HEK293 (cell line): ENCODE results near the gene SEPTIN5.

ENCODE experiments used
- CTCF ChIA-PET: fragments of 350-600 bp; formaldehyde crosslinking; extraction: SDS; loops from one replicate; lab custom pipeline; 2021; ENCODE audit warnings: antibody characterized with exemption; lab: Yijun Ruan, JAX
- POLR2A ChIA-PET: fragments of 300-600 bp; formaldehyde crosslinking; extraction: SDS; loops from one replicate; lab custom pipeline; 2020; ENCODE audit warnings: antibody characterized with exemption, inconsistent platforms; lab: Yijun Ruan, JAX
- H3K27ac ChIP-seq: fragments of 200-500 bp; sonication (Bioruptor generic); 2 replicates; pipeline ENCODE4 v1.5.1; 2014; ENCODE audit warnings: low read depth, low read length, control low read depth, inconsistent platforms; ENCODE audit errors: extremely low read depth
- H3K36me3 ChIP-seq, 2 experiments: fragments of 200-500 bp in 1 of 2; sonication (Bioruptor generic) in 1 of 2; 1 replicate in 1 of 2; 2 replicates in 1 of 2; pipeline ENCODE4 v1.5.1; 2014 to 2017; ENCODE audit warnings: inconsistent platforms in 2 of 2, low read length in 2 of 2; ENCODE audit not compliant: control insufficient read depth in 2 of 2, insufficient read depth in 1 of 2
- H3K4me1 ChIP-seq: fragments of 200-500 bp; sonication (Bioruptor generic); 2 replicates; pipeline ENCODE4 v1.5.1; 2014; ENCODE audit warnings: mild to moderate bottlenecking, low read length, inconsistent platforms; ENCODE audit not compliant: control insufficient read depth, insufficient read depth
- H3K4me3 ChIP-seq: 2 replicates; pipeline ENCODE4 v1.5.1; 2011; ENCODE audit warnings: low read depth, mild to moderate bottlenecking, control low read depth, low read length, moderate library complexity
- H3K9me3 ChIP-seq: fragments of 200-500 bp; sonication (Bioruptor generic); 2 replicates; pipeline ENCODE4 v1.5.1; 2014; ENCODE audit warnings: low read depth, low read length, inconsistent platforms; ENCODE audit not compliant: control insufficient read depth, insufficient read depth
- AEBP2 ChIP-seq: fragments of 450-650 bp; formaldehyde crosslinking; IDR thresholded peaks from 2 replicates; pipeline ENCODE4 v1.5.1; 2016; ENCODE audit warnings: missing biosample characterization, missing genetic modification characterization, borderline replicate concordance
- GLI2 ChIP-seq: fragments of 450-650 bp; formaldehyde crosslinking; IDR thresholded peaks from 2 replicates; pipeline ENCODE4; 2017; ENCODE audit warnings: missing biosample characterization, missing genetic modification characterization, low read depth, borderline replicate concordance
- SCRT1 ChIP-seq: fragments of 450-650 bp; formaldehyde crosslinking; IDR thresholded peaks from 2 replicates; pipeline ENCODE4 v1.5.1; 2016; ENCODE audit warnings: missing biosample characterization, missing genetic modification characterization, borderline replicate concordance
- SP7 ChIP-seq: fragments of 450-650 bp; formaldehyde crosslinking; IDR thresholded peaks from 2 replicates; pipeline ENCODE4 v1.5.1; 2016; ENCODE audit warnings: missing biosample characterization, missing genetic modification characterization
- YY2 ChIP-seq: fragments of 450-650 bp; formaldehyde crosslinking; IDR thresholded peaks from 2 replicates; pipeline ENCODE4 v1.5.1; 2016; ENCODE audit warnings: missing biosample characterization, missing genetic modification characterization
- ZBTB48 ChIP-seq: fragments of 450-650 bp; formaldehyde crosslinking; IDR thresholded peaks from 2 replicates; pipeline ENCODE4 v1.5.1; 2016; ENCODE audit warnings: missing biosample characterization, missing genetic modification characterization
- ZNF157 ChIP-seq: fragments of 450-650 bp; formaldehyde crosslinking; IDR thresholded peaks from 2 replicates; pipeline ENCODE4 v1.5.1; 2016; ENCODE audit warnings: missing biosample characterization, missing genetic modification characterization
- ZNF214 ChIP-seq: fragments of 450-650 bp; formaldehyde crosslinking; IDR thresholded peaks from 2 replicates; pipeline ENCODE4 v1.5.1; 2017; ENCODE audit warnings: missing biosample characterization, mild to moderate bottlenecking, missing genetic modification characterization, borderline replicate concordance
- ZNF26 ChIP-seq: fragments of 450-650 bp; formaldehyde crosslinking; IDR thresholded peaks from 2 replicates; pipeline ENCODE4 v1.5.1; 2016; ENCODE audit warnings: missing biosample characterization, missing genetic modification characterization
- ZNF266 ChIP-seq: fragments of 450-650 bp; formaldehyde crosslinking; IDR thresholded peaks from 2 replicates; pipeline ENCODE4 v1.5.1; 2016; ENCODE audit warnings: missing biosample characterization, missing genetic modification characterization, low read depth
- ZNF324 ChIP-seq: fragments of 450-650 bp; formaldehyde crosslinking; IDR thresholded peaks from 2 replicates; pipeline ENCODE4 v1.5.1; 2016; ENCODE audit warnings: missing biosample characterization, missing genetic modification characterization
- ZNF341 ChIP-seq: fragments of 450-650 bp; formaldehyde crosslinking; IDR thresholded peaks from 2 replicates; pipeline ENCODE4; 2016; ENCODE audit warnings: low read depth, missing biosample characterization, missing genetic modification characterization
- ZNF501 ChIP-seq: fragments of 450-650 bp; formaldehyde crosslinking; IDR thresholded peaks from 2 replicates; pipeline ENCODE4 v1.5.1; 2016; ENCODE audit warnings: missing biosample characterization, missing genetic modification characterization
- ZNF514 ChIP-seq: fragments of 450-650 bp; formaldehyde crosslinking; IDR thresholded peaks from 2 replicates; pipeline ENCODE4 v1.5.1; 2016; ENCODE audit warnings: missing biosample characterization, missing genetic modification characterization
- ZNF529 ChIP-seq: fragments of 450-650 bp; formaldehyde crosslinking; IDR thresholded peaks from 2 replicates; pipeline ENCODE4 v1.5.1; 2017; ENCODE audit warnings: missing genetic modification characterization, missing biosample characterization; ENCODE audit not compliant: insufficient replicate concordance
- ZNF560 ChIP-seq: fragments of 450-650 bp; formaldehyde crosslinking; IDR thresholded peaks from 2 replicates; pipeline ENCODE4 v1.5.1; 2017; ENCODE audit warnings: missing biosample characterization, missing genetic modification characterization, borderline replicate concordance
- ZNF792 ChIP-seq: fragments of 450-650 bp; formaldehyde crosslinking; IDR thresholded peaks from 2 replicates; pipeline ENCODE4 v1.5.1; 2016; ENCODE audit warnings: missing biosample characterization, missing genetic modification characterization
- ZSCAN23 ChIP-seq: fragments of 450-650 bp; formaldehyde crosslinking; IDR thresholded peaks from 2 replicates; pipeline ENCODE4 v1.5.1; 2016; ENCODE audit warnings: missing biosample characterization, missing genetic modification characterization
- TF ChIP-seq, protein P1 (sequence below): fragments of 450-650 bp; formaldehyde crosslinking; IDR thresholded peaks from 2 replicates; pipeline ENCODE4 v1.5.1; 2016; ENCODE audit warnings: missing biosample characterization, missing genetic modification characterization
- TF ChIP-seq, protein P2 (sequence below): fragments of 450-650 bp; IDR thresholded peaks from 2 replicates; pipeline ENCODE4 v1.5.1; 2018; ENCODE audit warnings: missing biosample characterization, missing genetic modification characterization
- TF ChIP-seq, protein P3 (sequence below): fragments of 450-650 bp; IDR thresholded peaks from 2 replicates; pipeline ENCODE4 v1.5.1; 2018; ENCODE audit warnings: missing biosample characterization, mild to moderate bottlenecking, missing genetic modification characterization
- TF ChIP-seq, protein P4 (sequence below): fragments of 450-650 bp; formaldehyde crosslinking; IDR thresholded peaks from 2 replicates; pipeline ENCODE4 v1.5.1; 2016; ENCODE audit warnings: missing biosample characterization, missing genetic modification characterization, low read depth

SEPTIN5 gene

GRCh38 chr22:19728836-19729235 is 14.5 kb downstream of the SEPTIN5 start:
- CTCF ChIA-PET: interaction anchor here (0.6 to 7.5 kb wide), 7 partner anchors 14 to 230 kb away, joined by 3 to 184 read pairs (median 7); partner anchors contain the start of genes COMT and TXNRD2
- Histone ChIP-seq H3K9me3 (no peaks in the 10 kb centered on the region), H3K4me3 (no peak overlapping the region), H3K4me1 (no peaks in the 10 kb centered on the region), H3K36me3 (no peaks in the 10 kb centered on the region), H3K27ac (no peak overlapping the region)
- TF ChIP-seq, protein P1, sequence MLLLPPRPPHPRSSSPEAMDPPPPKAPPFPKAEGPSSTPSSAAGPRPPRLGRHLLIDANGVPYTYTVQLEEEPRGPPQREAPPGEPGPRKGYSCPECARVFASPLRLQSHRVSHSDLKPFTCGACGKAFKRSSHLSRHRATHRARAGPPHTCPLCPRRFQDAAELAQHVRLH: no peak
- TF ChIP-seq ZNF157 (tag by site-specific recombination) (no peak), ZBTB48 (no peak), ZNF341 (no peak), GLI2 (tag by site-specific recombination) (no peak), ZNF792 (tag by site-specific recombination) (no peak), SCRT1 (tag by site-specific recombination) (no peak), ZNF324 (tag by site-specific recombination) (no peak), ZNF529 (no peak)
- TF ChIP-seq, protein P2, sequence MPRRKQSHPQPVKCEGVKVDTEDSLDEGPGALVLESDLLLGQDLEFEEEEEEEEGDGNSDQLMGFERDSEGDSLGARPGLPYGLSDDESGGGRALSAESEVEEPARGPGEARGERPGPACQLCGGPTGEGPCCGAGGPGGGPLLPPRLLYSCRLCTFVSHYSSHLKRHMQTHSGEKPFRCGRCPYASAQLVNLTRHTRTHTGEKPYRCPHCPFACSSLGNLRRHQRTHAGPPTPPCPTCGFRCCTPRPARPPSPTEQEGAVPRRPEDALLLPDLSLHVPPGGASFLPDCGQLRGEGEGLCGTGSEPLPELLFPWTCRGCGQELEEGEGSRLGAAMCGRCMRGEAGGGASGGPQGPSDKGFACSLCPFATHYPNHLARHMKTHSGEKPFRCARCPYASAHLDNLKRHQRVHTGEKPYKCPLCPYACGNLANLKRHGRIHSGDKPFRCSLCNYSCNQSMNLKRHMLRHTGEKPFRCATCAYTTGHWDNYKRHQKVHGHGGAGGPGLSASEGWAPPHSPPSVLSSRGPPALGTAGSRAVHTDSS (tag by site-specific recombination): no peak
- POLR2A ChIA-PET: no interaction called here

DNA sequence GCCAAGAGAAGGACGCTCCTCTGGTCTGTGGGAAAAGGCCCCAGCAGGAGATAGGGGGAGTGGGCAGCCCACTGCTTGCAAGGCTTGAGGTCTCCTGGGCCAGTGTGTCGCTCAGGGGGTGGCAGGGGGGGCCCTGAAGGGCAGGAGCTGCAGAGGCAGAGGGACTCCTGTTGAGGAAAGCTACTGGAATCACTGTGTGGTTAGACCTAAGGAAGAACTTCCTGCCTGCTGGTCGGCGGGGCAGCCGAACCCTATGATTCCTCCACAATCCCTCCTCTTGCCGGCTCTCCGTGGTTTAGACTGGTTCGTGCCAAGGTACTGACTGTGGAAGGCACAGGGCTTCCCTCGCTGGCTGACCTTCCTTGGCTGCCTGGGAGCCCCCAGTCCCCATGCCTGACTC is 15.2 kb downstream of the SEPTIN5 start:
- Histone ChIP-seq H3K27ac (no peak overlapping the region), H3K4me3 (no peak overlapping the region), H3K36me3 (no peaks in the 10 kb centered on the region), H3K4me1 (no peaks in the 10 kb centered on the region), H3K9me3 (no peaks in the 10 kb centered on the region)
- TF ChIP-seq YY2 (tag by site-specific recombination) (no peak), AEBP2 (tag by site-specific recombination) (no peak)
- TF ChIP-seq, protein P1: no peak
- TF ChIP-seq, protein P3, sequence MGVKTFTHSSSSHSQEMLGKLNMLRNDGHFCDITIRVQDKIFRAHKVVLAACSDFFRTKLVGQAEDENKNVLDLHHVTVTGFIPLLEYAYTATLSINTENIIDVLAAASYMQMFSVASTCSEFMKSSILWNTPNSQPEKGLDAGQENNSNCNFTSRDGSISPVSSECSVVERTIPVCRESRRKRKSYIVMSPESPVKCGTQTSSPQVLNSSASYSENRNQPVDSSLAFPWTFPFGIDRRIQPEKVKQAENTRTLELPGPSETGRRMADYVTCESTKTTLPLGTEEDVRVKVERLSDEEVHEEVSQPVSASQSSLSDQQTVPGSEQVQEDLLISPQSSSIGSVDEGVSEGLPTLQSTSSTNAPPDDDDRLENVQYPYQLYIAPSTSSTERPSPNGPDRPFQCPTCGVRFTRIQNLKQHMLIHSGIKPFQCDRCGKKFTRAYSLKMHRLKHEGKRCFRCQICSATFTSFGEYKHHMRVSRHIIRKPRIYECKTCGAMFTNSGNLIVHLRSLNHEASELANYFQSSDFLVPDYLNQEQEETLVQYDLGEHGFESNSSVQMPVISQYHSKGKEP (tag by site-specific recombination): no peak
- POLR2A ChIA-PET: interaction anchor here (1.1 to 1.8 kb wide), 4 partner anchors 22 to 389 kb away, joined by 4 to 5 read pairs (median 4); no protein-coding TSS in a partner anchor
- CTCF ChIA-PET: interaction anchor here (1.0 to 7.5 kb wide), 17 partner anchors 12 to 614 kb away, joined by 3 to 184 read pairs (median 7); partner anchors contain the start of genes COMT and TXNRD2

DNA sequence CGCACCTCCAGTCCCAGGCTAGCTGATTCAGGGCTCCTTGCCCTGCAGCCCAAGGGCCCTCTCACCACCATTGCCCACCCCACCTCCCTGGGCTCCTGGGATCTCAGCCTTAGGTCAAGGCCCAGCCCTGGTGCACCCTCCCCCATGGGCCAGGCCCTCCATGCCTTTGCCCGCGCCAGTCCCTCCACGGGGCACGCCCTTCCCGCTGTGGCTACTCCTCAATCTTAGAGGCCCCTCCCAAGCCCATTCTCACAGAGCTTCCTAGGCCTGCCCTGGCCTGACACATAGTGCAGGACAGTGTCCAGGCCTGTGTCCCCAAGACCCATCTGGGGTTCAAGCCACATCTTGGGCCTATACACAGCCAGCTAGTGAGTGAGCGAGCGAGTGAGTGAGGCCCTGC is 15.9 kb downstream of the SEPTIN5 start:
- ChIA-PET CTCF (interaction anchor here (0.5 to 7.5 kb wide), 82 partner anchors 9 to 1071 kb away, joined by 3 to 184 read pairs (median 6); partner anchors contain the start of genes COMT and TXNRD2), POLR2A (interaction anchor here (0.6 to 1.8 kb wide), 11 partner anchors 21 to 388 kb away, joined by 3 to 8 read pairs (median 4); partner anchors contain the start of genes COMT, GNB1L, RTL10 and TXNRD2)
- Histone ChIP-seq H3K9me3 (no peaks in the 10 kb centered on the region), H3K27ac (no peak overlapping the region), H3K36me3 (no peaks in the 10 kb centered on the region), H3K4me3 (no peak overlapping the region), H3K4me1 (no peaks in the 10 kb centered on the region)
- TF ChIP-seq ZNF501 (no peak), ZNF266 (no peak), ZNF514 (no peak), ZSCAN23 (tag by site-specific recombination) (no peak), ZNF560 (tag by site-specific recombination) (no peak), ZNF26 (no peak), SP7 (tag by site-specific recombination) (no peak), ZNF214 (tag by site-specific recombination) (no peak)
- TF ChIP-seq, protein P4, sequence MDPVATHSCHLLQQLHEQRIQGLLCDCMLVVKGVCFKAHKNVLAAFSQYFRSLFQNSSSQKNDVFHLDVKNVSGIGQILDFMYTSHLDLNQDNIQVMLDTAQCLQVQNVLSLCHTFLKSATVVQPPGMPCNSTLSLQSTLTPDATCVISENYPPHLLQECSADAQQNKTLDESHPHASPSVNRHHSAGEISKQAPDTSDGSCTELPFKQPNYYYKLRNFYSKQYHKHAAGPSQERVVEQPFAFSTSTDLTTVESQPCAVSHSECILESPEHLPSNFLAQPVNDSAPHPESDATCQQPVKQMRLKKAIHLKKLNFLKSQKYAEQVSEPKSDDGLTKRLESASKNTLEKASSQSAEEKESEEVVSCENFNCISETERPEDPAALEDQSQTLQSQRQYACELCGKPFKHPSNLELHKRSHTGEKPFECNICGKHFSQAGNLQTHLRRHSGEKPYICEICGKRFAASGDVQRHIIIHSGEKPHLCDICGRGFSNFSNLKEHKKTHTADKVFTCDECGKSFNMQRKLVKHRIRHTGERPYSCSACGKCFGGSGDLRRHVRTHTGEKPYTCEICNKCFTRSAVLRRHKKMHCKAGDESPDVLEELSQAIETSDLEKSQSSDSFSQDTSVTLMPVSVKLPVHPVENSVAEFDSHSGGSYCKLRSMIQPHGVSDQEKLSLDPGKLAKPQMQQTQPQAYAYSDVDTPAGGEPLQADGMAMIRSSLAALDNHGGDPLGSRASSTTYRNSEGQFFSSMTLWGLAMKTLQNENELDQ (tag by site-specific recombination): no peak
